GM18861 (cell line): Measurements from ENCODE around the gene AMT.
A peak's percentile ranks its signal among the peaks of the same experiment; 100 is the strongest.
"Not testable (repeated sequence)": the region's sequence is repeated elsewhere in the genome, so short reads cannot be mapped to it uniquely, and the experiment has no call there.

ENCODE experiments used
- ATAC-seq: cut with Tn5 transposase; IDR thresholded peaks from one replicate; pipeline ENCODE4 v1.9.1; 2021; ENCODE audit not compliant: unreplicated experiment

Gene AMT

DNA sequence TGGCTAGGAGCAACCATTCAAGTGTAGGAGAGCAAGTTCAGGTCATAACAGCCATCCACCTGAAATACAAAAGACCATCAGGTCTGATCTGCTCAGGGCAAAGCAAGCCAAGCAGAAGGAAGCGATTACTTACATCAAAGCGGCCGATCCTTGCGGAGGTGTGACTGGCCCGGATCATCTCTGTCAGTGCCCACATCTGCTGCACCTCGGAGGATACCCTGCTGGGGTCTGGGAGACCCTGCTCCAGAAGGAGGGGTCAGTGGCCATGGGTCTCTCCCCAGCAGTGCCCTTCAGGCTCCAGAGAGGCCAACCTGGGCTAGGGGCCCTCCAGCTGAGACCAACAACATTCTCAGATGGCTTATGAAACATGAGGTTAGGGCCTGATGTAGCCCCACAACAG is 2.5 kb upstream of the AMT start:
- no peak for ATAC-seq

GRCh38 chr3:49421890-49422378 is 339 bp downstream of the AMT start:
- no peak for ATAC-seq

- ATAC-seq: no peak
Observed at GRCh38 chr3:49417516-49418120, 4.7 kb downstream of the AMT start.

- ATAC-seq: no peak
Observed at GRCh38 chr3:49416867-49417266, 5.4 kb downstream of the AMT start.

- no peak for ATAC-seq
Observed at GRCh38 chr3:49415931-49416601, 6.2 kb downstream of the AMT start.

- ATAC-seq: no peak
Observed at GRCh38 chr3:49414753-49415152, 7.5 kb downstream of the AMT start.

- no peak for ATAC-seq
Observed at GRCh38 chr3:49413338-49413734, 8.9 kb downstream of the AMT start.

- no peak for ATAC-seq
Observed at GRCh38 chr3:49412632-49413337, 9.5 kb downstream of the AMT start.

DNA sequence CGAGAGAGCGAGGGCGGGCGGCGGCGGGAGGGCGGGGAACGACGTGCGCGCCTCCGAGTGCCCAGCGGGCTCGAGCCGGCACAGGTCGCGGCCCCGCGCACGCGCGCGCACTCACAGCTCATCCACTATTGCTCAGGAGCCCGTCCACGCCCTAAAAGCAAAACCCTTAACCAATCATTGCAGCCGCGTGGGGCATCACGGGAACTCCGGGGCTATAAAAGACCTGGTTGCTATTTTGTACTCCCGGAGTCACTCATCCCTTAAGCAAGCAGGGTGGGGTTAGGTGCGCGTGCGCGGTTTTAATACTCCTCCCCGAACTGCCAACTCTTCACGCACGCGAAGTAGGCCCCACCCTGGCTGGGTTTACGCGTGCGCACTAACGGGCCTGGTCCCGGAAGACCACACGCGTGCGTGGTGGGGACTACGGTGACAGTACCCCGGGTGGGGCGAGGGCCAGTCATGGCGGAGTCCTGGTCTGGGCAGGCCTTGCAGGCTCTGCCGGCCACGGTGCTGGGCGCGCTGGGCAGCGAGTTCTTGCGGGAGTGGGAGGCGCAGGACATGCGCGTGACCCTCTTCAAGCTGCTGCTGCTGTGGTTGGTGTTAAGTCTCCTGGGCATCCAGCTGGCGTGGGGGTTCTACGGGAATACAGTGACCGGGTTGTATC is 10.2 kb downstream of the AMT start, which contains the start of the genes RHOA and TCTA:
Gene RHOA (minus strand): TSS at position 9 of the 664 bp plus-strand sequence. CDS start 36,387 bp downstream, outside the sequence.
Gene TCTA (plus strand): TSS at position 456 of the 664 bp plus-strand sequence. CDS start 4 bp downstream, at position 460.
- peak; percentile 60 for ATAC-seq

DNA sequence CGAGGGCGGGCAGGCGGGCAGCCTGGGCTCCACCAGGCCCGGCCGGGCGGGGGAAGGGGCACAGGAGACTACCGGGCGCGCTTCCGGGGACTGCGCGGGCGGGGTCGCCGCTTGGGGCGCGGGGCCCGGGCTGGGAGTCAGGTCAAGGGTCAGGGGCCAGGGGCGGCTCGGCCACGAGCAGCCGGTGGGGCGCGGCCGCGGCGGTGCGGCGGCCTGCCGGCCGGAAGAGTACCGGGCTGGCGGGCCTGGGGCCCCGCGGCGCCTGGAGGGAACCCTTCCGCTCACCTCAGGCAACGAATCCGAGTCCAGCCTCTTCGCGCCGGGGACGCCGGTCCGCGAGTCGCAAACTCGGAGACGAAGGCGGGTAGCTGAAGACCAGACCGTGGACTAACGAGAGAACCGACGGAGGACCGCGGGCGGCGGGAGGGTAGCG is 10.7 kb downstream of the AMT start:
- ATAC-seq: peak; percentile 14

GRCh38 chr3:49410846-49411534 is 11.3 kb downstream of the AMT start:
- no peak for ATAC-seq

DNA sequence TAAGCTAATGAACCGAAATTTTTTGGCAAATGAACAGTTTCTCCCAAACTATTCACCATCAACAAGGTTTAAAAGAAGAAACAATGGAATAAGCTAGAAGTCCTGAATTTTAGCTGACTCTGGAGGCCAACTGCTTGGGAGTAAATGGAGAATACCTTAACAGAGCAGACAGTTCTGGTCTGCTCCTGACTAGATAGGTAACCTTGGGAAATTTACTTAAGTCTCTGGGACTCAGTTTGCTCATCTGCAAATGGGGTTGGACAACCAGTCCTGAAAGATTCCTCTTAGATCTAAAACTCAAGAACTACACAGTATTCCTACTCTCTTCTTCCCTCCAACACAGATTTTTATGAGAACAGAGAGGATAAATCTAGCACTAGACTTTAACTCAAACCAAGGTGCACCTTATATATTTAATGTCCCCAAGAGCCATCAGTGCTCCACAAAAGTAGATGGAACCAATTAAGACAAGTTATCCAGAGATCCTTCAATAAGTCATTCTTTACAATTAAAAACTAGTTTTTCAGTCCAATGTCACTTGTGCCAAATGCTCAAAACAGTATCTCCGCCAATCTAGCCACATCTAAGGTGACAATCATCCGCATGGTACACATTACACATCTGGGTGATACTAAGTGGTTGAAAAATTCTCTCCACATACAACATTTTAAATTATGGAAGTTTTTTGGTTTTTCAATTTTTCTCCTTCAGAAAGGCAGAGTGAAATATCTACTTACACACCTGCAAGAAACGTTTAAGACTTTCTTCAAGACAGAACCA is 12.0 kb downstream of the AMT start:
- ATAC-seq: no peak

DNA sequence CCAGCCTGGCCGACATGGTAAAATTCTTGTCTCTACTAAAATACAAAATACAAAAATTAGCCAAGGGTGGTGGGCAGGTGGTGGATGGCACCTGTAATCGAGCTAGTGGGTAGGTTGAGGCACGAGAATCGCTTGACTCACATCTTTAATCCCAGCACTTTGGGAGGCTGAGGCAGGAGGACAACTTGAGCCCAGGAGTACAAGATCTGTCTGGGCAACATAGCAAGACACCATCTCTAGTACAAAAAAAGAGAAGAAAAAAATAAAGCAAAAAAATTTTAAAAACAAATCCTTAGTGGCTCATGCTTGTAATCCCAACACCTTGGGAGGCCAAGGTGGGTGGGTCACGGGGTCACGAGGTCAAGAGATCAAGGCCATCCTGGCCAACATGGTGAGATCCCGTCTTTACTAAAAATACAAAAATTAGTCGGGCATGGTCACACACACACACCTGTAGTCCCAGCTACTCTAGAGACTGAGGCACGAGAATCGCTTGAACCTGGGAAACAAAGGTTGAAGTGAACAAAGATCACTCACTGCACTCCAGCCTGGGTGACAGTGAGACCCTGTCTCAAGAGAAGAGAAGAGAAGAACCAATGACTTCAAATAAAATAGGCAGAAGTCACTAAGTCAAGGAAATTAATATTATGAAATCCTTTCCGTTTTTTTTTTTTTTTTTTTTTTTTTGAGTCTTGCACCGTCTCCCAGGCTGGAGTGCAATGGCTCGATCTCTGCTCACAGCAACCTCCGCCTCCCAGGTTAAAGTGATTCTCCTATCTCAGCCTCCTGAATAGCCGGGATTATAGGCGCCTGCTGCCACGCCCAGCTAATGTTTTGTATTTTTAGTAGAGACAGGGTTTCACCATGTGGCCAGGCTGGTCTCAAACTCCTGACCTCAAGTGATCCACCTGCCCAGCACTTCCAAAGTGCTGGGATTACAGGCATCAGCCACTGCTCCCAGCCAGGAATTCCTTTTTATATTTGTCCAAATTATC is 15.4 kb downstream of the AMT start:
- no peak for ATAC-seq

GRCh38 chr3:49405570-49405969 is 16.7 kb downstream of the AMT start:
- not testable (repeated sequence) for ATAC-seq

DNA sequence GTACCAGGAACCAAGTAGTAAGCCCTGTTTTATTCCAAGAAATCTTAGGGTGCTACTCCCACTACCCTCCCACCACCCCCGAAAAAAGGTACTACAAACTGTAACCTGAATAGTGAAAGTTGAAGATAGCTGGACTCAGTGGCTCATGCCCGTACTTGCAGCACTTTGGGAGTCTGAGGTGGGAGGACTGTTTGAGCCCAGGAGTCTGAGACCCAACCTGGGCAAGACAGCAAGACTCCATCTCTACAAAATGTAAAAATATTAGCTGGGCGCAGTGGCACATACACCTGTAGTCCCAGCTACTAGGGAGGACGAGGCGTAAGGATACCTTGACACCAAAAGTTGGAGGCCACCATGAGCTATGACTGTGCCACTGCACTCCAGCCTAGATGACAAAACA is 18.4 kb downstream of the AMT start:
- no peak for ATAC-seq

DNA sequence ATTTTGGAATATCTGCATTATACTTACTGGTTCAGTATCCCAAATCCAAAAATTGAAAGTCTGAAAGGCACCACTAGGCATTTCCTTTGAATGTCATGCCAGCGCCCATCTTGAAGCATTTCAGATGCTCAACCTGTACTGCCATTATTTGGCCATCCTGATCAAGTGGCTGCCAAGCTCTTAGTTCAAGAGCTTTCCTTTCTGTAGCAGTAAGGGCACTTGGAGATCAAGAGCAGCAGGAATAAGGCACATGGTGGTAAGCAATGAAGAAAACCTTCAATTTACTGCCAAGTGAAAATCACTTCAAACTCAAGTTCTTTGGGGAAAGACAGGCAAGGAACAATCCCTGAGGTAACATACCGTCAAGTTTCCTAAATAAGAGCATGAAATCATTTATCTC is 20.5 kb downstream of the AMT start:
- ATAC-seq: no peak

DNA sequence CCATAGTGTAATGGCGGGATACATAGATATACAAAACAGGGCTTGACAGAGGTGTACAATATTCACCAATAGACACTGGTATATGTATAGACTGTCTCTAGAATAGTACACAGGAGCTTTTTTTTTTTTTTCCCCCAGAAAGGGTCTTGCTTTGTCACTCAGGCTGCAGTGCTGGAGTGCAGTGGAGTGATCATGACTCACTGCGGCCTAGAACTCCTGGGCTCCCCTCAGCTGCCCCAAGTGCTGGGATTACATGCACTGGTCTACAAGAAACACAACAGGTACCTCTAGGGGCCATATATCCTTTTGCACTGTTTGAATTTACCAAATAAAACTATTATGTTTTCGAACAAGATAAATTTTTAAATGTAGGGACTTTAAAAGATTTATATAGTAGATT is 22.8 kb downstream of the AMT start:
- no peak for ATAC-seq

GRCh38 chr3:49397470-49397869 is 24.8 kb downstream of the AMT start:
- ATAC-seq: no peak

DNA sequence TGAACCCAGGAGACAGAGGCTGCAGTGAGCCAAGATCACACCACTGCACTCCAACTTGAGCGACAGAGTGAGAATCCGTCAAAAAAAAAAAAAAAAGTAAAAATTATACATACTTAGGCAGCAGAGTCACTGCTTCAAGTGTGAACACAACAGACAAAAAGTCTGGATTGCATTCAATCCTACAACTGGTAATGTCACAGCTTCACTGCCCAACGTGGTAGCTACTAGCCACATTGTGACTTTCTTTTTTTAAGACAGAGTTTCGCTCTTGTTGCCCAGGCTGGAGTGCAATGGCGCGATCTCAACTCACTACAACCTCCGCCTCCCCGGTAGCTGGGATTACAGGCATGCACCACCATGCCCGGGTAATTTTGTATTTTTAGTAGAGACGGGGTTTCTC is 31.0 kb downstream of the AMT start:
- ATAC-seq: not testable (repeated sequence)
